Heart right ventricle (tissue), 16 donors: ENCODE measurements around the gene RBFOX2. TPM values are rescaled to one million over a fixed set of nuclear protein-coding genes. Genes with fewer than 3 reads are reported as not detected.

Source experiments
- ATAC-seq, 8 donors: fragments of 200-7000 bp; cut with Tn5 transposase; one replicate each; pipeline ENCODE4 v1.9.1; 2020; ENCODE audit warnings: mild to moderate bottlenecking in 8 of 8, moderate library complexity in 8 of 8, moderate number of reproducible peaks in 1 of 8
- DNase-seq, 2 donors: peaks; one replicate each; pipeline ENCODE4 v3.0.0-alpha.2; 2020
- H3K27ac ChIP-seq, 10 donors: fragments of 200-600 bp; sonication (generic) in 2 of 10; one replicate each; pipeline versions ENCODE4 v1.5.0 to v1.8.0; 2020 to 2022; ENCODE audit warnings: mild to moderate bottlenecking in 3 of 10
- H3K27me3 ChIP-seq, 7 donors: fragments of 200-600 bp; one replicate each; pipeline ENCODE4 v1.8.0; 2021 to 2022; ENCODE audit warnings: mild to moderate bottlenecking in 2 of 7
- H3K36me3 ChIP-seq, 9 donors: fragments of 200-600 bp; sonication (generic) in 1 of 9; one replicate each; pipeline versions ENCODE4 v1.5.0 to v1.8.0; 2020 to 2022; ENCODE audit warnings: mild to moderate bottlenecking in 2 of 9
- H3K4me1 ChIP-seq, 9 donors: fragments of 200-600 bp; sonication (generic) in 1 of 9; one replicate each; pipeline versions ENCODE4 v1.5.0 to v1.8.0; 2020 to 2022; ENCODE audit warnings: mild to moderate bottlenecking in 4 of 9
- H3K4me3 ChIP-seq, 10 donors: fragments of 200-600 bp; sonication (generic) in 2 of 10; one replicate each; pipeline versions ENCODE4 v1.5.0 to v1.8.0; 2020 to 2022; ENCODE audit warnings: mild to moderate bottlenecking in 7 of 10, moderate library complexity in 2 of 10
- H3K9me3 ChIP-seq, 11 donors: fragments of 200-600 bp in 10 of 11; sonication (generic) in 2 of 11; one replicate each; pipeline versions ENCODE4 v1.5.0 to v1.8.0; 2013 to 2022; ENCODE audit warnings: mild to moderate bottlenecking in 2 of 11, control low read depth in 1 of 11, moderate library complexity in 1 of 11
- WGBS, 2 donors: extraction: QIAGEN DNeasy Blood & Tissue Kit; methylation state at CpG; one replicate each; pipeline ENCODE4 v1.1.7; 2013; ENCODE audit warnings: inconsistent platforms in 1 of 2; 5-methylcytosine and 5-hydroxymethylcytosine counted together
- intact Hi-C, 10 donors: fragments of 100-400 bp; cut with DNase I; formaldehyde crosslinking; loops; one replicate each; pipeline versions ENCODE4 v1.11.1 to v1.14.2; 2022
- long read RNA-seq, 3 donors: library from polyadenylated mRNA; unstranded; transcript quantifications; one replicate each; pipeline ENCODE4 v2.0.0, GENCODE V29; 2020 to 2021
- polyA plus RNA-seq, 2 donors: library from polyadenylated mRNA; stranded (reverse); fragments of 200-250 nt; gene quantifications; one replicate each; pipeline ENCODE4 v1.2.3, GENCODE V29; 2013
- total RNA-seq, 10 donors: library from RNA; stranded (reverse); fragmentation: NEBNext Ultra II Directional in 3 of 10; extraction: Animal tissue kit (Norgen Biotek cat#: 25700) in 3 of 10; gene quantifications; one replicate each; pipeline versions ENCODE4 v1.2.1 to v1.2.4, GENCODE V29; 2021 to 2023
- TF ChIP-seq, protein P1 (sequence below), 9 donors: fragments of 200-600 bp; sonication (generic) in 2 of 9; IDR thresholded peaks; one replicate each; pipeline versions ENCODE4 v1.5.0 to v1.8.0; 2021 to 2022; ENCODE audit warnings: antibody characterized with exemption in 9 of 9, mild to moderate bottlenecking in 5 of 9, moderate library complexity in 1 of 9
- donor health status: Arrhythmogenic right ventricular cardiomyopathy.
- donor health status: ischemic (EF 13 %, LVEDD 7.1; RV severe dilation, severe dysfunction).
- donor health status: healthy with polysubstance abuse.
- donor health status: DM: no; HTN: yes; CAD: no.
- donor health status: DM: no; HTN: no; CAD: no.
- donor health status: ischemic (EF 25% LVEDD 6.9; RV normal size, moderate dysfunction).
- donor health status: ischemic (EF 25% LVEDD 5.7; RV mildly dilated, moderate dysfunction).
- donor health status: healthy.
- donor health status: DM: yes; HTN: yes; CAD: no.
- donor health status: Ischemic cardiomyopathy.
- donor health status: ischemic (EF 35%, LVEDD 5.7; RV mildly dilated, moderate dysfunction).
- donor health status: nonischemic (EF 11% LVEDD 7.7; RV severe dilation, severe dysfunction).
- donor health status: DM: yes; HTN: yes; CAD: no.
- donor health status: PGD.
- donor health status: ischemic (EF 29% LVEDD 5.4; RV normal size, mild dysfunction).
- donor health status: nonischemic (EF 23%, LVEDD 6.1; RV moderate dilation, normal function).

Gene RBFOX2, protein sequence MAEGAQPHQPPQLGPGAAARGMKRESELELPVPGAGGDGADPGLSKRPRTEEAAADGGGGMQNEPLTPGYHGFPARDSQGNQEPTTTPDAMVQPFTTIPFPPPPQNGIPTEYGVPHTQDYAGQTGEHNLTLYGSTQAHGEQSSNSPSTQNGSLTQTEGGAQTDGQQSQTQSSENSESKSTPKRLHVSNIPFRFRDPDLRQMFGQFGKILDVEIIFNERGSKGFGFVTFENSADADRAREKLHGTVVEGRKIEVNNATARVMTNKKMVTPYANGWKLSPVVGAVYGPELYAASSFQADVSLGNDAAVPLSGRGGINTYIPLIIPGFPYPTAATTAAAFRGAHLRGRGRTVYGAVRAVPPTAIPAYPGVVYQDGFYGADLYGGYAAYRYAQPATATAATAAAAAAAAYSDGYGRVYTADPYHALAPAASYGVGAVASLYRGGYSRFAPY
- total RNA-seq (100 to 1,000 TPM in 4 of 10 donors, 10 to 100 TPM in 6; 68.3 to 105 (median 95.0) TPM), polyA plus RNA-seq (10 to 100 TPM; 18.0 to 36.0 TPM)
- long read RNA-seq, donor 1, partial matches to known transcripts = 2 of 72 reads
- long read RNA-seq, donor 1, other reads (novel, unspliced or antisense) = 69 of 72 reads
- long read RNA-seq, donor 2, partial matches to known transcripts = 4 of 116 reads
- long read RNA-seq, donor 2, other reads (novel, unspliced or antisense) = 112 of 116 reads
- long read RNA-seq, donor 3, partial matches to known transcripts = 1 of 165 reads
- long read RNA-seq, donor 3, other reads (novel, unspliced or antisense) = 162 of 165 reads

DNA sequence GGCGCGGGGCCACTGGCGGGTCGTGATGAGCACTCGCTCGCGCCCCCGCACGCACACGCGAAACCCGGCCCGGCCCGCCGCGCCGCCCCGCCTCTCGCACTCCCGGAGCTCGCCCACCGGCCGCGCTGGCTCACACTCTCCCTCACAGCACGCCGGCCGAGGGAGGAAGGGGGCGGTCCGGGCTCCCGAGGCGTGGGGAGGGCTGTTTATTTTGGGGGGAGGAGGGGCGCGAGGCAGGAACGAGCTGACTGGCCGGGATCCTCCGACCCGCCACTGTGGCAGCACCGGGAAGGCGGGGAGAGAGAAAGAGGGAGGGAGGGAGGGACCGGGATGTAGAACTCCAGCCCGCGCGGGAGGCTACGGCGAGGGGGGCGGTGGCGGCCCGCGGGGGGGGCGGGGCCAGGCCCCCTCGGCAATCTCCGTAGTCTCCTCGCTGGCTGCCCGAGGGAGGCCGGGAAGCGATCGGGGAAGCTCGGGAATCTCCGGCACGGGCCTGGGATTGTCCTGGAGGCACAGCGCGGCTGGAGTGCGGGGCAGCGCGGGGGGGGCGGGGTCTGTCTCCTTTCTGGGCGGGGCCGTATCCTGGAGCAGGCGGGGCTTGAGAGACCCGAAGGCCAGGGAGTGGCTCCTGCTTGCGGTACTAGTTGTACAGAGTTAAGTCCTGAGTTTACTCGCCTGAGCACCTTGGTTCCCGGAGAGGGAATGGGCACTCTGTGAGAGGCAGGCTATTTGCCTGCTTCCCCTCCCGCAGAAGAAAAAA lies at the start of gene RBFOX2:
TSS of gene RBFOX2 (minus strand) at position 179 of the 760 bp plus-strand sequence. CDS start 399 bp downstream, outside the sequence.
- intact Hi-C loops = loop anchor here in 5 of 10 donors (1.0 to 10.0 kb wide), 11 partner anchors 36 to 97 kb away; no protein-coding TSS in a partner anchor
- H3K27me3 ChIP-seq = peaks cover 0 to 27% (median 0%) of the 10 kb centered on the region in 7 donors
- H3K4me1 ChIP-seq = peaks cover 0 to 43% (median 22%) of the 10 kb centered on the region in 9 donors
- H3K27ac ChIP-seq = peak within 1 kb of the TSS; percentile 64 to 93 (median 88)
- 1% methylated on average over 41 to 70 of the region's 74 CpGs for WGBS, 2 donors
- H3K9me3 ChIP-seq = no peaks in the 10 kb centered on the region
- DNase-seq (peak; percentile 98 to 99), ATAC-seq (peak; percentile 95 to 99 (median 96))
- TF ChIP-seq, protein P1, sequence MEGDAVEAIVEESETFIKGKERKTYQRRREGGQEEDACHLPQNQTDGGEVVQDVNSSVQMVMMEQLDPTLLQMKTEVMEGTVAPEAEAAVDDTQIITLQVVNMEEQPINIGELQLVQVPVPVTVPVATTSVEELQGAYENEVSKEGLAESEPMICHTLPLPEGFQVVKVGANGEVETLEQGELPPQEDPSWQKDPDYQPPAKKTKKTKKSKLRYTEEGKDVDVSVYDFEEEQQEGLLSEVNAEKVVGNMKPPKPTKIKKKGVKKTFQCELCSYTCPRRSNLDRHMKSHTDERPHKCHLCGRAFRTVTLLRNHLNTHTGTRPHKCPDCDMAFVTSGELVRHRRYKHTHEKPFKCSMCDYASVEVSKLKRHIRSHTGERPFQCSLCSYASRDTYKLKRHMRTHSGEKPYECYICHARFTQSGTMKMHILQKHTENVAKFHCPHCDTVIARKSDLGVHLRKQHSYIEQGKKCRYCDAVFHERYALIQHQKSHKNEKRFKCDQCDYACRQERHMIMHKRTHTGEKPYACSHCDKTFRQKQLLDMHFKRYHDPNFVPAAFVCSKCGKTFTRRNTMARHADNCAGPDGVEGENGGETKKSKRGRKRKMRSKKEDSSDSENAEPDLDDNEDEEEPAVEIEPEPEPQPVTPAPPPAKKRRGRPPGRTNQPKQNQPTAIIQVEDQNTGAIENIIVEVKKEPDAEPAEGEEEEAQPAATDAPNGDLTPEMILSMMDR (IDR thresholded peaks at IDR 0.05) = no peak
- peak within 1 kb of the TSS; percentile 31 to 94 (median 87) for H3K4me3 ChIP-seq
- peaks cover 0 to 11% (median 0%) of the 10 kb centered on the region in 9 donors for H3K36me3 ChIP-seq

DNA sequence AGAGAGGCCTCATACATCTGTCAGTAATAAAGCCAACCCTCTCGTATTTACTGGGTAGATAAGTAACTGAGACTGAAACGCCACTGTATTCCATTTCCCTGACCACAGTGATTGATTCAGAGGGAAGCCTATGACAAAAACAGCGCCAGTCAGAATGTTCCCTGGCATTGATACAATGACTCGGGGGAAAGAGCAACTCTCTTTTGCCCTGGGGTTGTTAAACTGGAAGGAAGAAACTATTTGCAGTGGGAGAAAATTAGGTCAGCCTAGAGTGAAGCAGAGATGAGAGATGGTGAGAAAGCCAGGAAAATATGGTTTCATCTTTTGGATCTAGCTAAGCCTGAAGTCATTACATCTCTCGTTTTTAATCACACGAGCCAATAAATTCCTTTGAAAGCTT lies 48.6 kb upstream of the RBFOX2 start:
- H3K27ac ChIP-seq = peak overlapping the region in 5 of 10 donors; percentile 24 to 52 (median 43)

DNA sequence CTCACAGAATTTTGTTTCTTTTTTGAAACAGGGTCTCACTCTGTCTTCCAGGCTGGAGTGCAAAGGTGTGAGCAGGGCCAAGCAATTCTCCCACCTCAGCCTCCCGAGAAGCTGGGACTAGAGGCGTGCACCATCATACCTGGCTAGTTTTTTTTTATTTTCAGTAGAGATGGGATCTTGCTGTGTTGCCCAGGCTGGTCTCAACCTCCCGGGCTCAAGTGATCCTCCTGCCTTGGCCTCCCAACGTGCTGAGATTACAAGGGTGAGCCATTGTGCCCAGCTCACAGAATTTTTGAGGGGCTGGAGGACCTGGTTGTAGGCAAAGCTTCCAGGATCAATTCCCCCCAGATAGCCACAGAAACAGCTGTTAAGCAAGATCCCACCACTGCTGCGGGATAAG lies 47.1 kb upstream of the RBFOX2 start:
- Histone ChIP-seq H3K4me3 (no peak overlapping the region), H3K4me1 (no peaks in the 10 kb centered on the region), H3K27ac (no peak overlapping the region), H3K27me3 (no peaks in the 10 kb centered on the region), H3K36me3 (no peaks in the 10 kb centered on the region), H3K9me3 (no peaks in the 10 kb centered on the region)
- ATAC-seq (no peak), DNase-seq (no peak)
- WGBS, 2 donors = 97% methylated on average over 5 of the region's 5 CpGs
- TF ChIP-seq, protein P1 (IDR thresholded peaks at IDR 0.05) = no peak
- intact Hi-C loops = loop anchor here in 2 of 10 donors (5.0 to 10.0 kb wide), 2 partner anchors 37 to 49 kb away; no protein-coding TSS in a partner anchor

More for the DNA sequence above, 48.6 kb upstream of the RBFOX2 start:
- WGBS, 2 donors = 68 to 69% methylated on average over 6 of the region's 6 CpGs
- intact Hi-C loops = loop anchor here in 2 of 10 donors (5.0 to 10.0 kb wide), 2 partner anchors 35 to 48 kb away; no protein-coding TSS in a partner anchor
- Histone ChIP-seq H3K9me3 (no peaks in the 10 kb centered on the region), H3K4me1 (no peaks in the 10 kb centered on the region), H3K36me3 (no peaks in the 10 kb centered on the region), H3K27me3 (no peaks in the 10 kb centered on the region), H3K4me3 (no peak overlapping the region)
- ATAC-seq = peak in 6 of 8 donors; percentile 37 to 78 (median 60)
- TF ChIP-seq, protein P1 (IDR thresholded peaks at IDR 0.05) = no peak
- DNase-seq = no peak
